ENCODE data around the gene RHEBL1. TPM values are rescaled to one million over a fixed set of nuclear protein-coding genes. Genes with fewer than 3 reads are reported as not detected.
A peak's percentile ranks its signal among the peaks of the same experiment; 100 is the strongest.

RHEBL1 gene
- total RNA-seq, 1 donor from 2014 or later: 1.1 TPM

DNA sequence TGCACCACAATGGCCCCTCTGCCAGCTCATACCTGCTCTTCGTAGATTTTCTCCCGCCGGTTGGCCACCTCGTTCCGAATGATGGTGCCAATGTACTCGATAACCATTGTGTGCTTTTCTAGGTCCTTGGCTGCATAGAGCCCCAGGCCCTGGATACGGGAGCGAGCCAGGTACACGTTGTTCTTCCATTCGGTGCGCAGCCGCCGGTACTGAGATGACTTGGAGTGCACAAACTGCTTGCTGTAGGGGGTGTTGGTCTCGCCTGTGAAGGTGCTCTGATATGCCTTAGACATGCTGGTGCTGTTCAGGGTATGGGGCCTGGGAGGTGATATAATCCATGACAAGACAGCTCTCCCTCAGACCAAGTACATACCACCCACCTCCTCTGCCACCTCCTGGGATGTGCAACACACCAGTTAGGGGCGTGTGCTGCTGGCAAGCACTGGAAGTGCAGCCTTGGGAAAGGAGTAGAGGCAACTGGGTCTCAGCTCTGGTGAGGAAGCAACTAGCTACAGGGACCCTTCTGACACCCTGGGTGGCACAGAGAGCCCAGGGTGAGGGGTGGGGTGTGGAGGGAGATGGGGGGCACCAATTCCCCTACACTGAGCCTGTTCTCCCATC lies 47.1 kb downstream of the RHEBL1 start:
- intact Hi-C loops (cut with DNase I): no loop called here
- no peak for TF ChIP-seq CTCF (IDR thresholded peaks at IDR 0.05)
- H3K27ac ChIP-seq: no peak overlapping the region
- no peaks in the 10 kb centered on the region for H3K9me3 ChIP-seq
- H3K36me3 ChIP-seq: peaks cover 67% of the 10 kb centered on the region
- no peak overlapping the region for H3K4me3 ChIP-seq
- no peak for ATAC-seq
- H3K4me1 ChIP-seq: peaks cover 9% of the 10 kb centered on the region
- no peaks in the 10 kb centered on the region for H3K27me3 ChIP-seq
- DNase-seq: no peak

DNA sequence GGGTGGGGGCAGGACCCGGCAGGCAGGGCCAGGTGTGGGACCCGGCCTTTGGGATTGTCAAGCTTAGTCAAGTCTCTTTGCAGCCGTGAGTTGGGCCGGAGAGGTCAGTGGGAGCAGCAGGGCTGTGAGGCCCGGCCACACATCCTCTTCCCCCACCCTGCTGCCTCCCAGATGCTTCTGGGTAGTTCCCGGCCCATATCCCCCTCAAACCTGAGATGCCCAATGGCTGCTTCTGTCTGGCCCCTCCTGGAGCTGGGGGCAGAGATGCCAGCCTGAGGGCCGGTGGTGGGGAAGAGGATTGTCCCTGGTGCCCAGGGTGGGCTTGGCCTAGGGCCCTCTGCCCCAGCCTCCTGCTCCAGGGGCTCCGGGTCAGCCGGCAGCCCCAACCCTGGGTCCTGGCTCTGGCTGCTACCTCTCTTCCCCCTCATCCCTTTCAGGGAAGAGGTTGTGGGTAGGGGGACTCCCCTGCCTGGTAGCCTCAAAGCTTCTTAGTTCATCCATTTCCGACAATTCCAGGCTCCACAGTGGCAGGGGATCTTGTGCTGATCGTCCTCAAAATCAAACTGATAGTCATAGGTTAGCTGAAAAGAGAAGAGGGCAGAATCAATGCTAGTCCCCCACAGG lies 48.4 kb downstream of the RHEBL1 start:
- DNase-seq (no peak), ATAC-seq (no peak)
- intact Hi-C loops (cut with DNase I): no loop called here
- no peaks in the 10 kb centered on the region for H3K9me3 ChIP-seq
- H3K36me3 ChIP-seq: peaks cover 55% of the 10 kb centered on the region
- TF ChIP-seq CTCF (IDR thresholded peaks at IDR 0.05): no peak
- H3K27me3 ChIP-seq: no peaks in the 10 kb centered on the region
- no peak overlapping the region for H3K27ac ChIP-seq
- no peak overlapping the region for H3K4me3 ChIP-seq
- H3K4me1 ChIP-seq: peaks cover 13% of the 10 kb centered on the region

DNA sequence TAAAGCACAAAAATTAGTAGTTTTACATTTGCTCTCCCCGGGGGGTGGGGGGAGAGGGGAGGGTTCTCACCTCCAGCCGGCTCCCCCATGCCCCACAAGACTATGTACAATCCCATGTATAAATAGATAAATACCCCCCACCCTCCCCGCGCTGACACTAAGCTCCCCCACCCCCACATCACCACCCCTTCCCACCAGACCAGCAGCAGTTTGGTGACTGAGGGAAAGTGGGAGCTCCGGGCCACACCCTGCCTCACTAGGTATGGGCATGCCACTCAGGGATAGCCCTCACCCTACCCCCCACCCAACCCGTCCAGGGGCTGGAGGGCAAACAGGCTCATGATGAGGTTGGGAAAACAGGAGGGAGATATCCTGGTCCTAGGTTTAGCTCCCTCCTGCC lies 49.3 kb downstream of the RHEBL1 start:
- no peak overlapping the region for H3K27ac ChIP-seq
- H3K4me1 ChIP-seq: peaks cover 13% of the 10 kb centered on the region
- no peaks in the 10 kb centered on the region for H3K9me3 ChIP-seq
- H3K4me3 ChIP-seq: no peak overlapping the region
- H3K27me3 ChIP-seq: no peaks in the 10 kb centered on the region
- no peak for TF ChIP-seq CTCF (IDR thresholded peaks at IDR 0.05)
- DNase-seq (no peak), ATAC-seq (no peak)
- intact Hi-C loops (cut with DNase I): no loop called here
- peaks cover 45% of the 10 kb centered on the region for H3K36me3 ChIP-seq

DNA sequence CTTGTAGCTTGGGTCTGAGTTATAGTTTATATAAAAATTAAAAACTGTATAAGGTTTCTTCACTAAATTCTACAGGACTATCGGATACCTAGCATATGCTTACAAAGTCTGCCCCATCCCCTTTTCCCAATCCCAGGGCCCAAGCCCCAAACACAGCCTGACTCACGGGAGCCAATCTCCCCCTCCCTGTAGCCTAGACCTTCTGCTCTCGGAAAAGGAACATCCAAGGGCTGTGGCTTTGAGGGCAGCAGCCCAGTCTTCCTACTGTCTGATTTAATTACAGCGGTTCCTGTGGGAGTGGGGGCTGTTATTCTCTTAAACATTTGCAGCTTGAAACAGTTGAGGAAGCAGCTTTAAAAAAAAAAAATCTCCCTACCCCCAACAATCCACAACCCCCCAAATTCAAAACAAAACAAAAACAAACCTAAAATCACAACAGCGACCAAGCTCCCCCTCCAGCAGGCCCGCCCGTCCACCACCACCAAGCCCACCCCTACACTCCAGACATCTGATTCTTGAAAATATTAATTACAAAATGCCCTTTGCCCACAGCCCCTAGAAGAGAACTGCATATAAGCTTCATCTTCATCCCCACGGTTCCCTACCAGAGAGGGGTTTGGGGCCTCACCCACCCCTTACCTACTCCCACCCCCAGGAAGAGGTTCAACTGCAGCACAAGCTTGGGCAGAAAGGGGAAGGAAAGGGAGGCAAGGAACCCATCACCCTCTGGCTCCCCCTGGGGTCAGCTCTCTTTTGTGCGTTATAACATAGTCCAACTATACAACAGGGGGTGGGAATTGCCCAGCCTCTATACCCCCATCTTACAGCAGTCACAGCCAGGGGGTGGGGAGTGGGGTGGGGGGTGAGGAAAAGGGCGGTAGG lies 50.1 kb downstream of the RHEBL1 start:
- no peaks in the 10 kb centered on the region for H3K9me3 ChIP-seq
- peaks cover 13% of the 10 kb centered on the region for H3K4me1 ChIP-seq
- no peaks in the 10 kb centered on the region for H3K27me3 ChIP-seq
- ATAC-seq (peak; percentile 2), DNase-seq (no peak)
- H3K36me3 ChIP-seq: peaks cover 38% of the 10 kb centered on the region
- H3K27ac ChIP-seq: peak overlapping the region; percentile 97
- peak overlapping the region; percentile 94 for H3K4me3 ChIP-seq
- intact Hi-C loops (cut with DNase I): no loop called here
- TF ChIP-seq CTCF (IDR thresholded peaks at IDR 0.05): peak; percentile 12

DNA sequence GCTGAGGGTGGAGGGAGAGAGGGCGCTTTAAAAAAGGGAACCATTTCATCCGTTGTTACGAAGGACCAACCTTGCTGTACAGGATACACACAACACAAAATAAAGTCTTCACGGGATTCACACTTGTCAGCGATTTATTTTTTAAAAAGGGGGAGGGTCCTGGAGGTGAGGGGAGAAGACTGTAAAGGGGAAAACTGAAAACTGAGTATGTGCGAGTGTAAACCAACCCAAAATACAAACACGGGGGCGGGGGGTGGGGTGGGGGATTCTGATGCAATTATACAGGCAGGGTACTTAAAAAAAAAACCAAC lies 50.7 kb downstream of the RHEBL1 start:
- TF ChIP-seq CTCF (IDR thresholded peaks at IDR 0.05): no peak
- DNase-seq: no peak
- ATAC-seq: peak; percentile 8
- peak overlapping the region; percentile 97 for H3K27ac ChIP-seq
- no peaks in the 10 kb centered on the region for H3K9me3 ChIP-seq
- peaks cover 13% of the 10 kb centered on the region for H3K4me1 ChIP-seq
- H3K27me3 ChIP-seq: no peaks in the 10 kb centered on the region
- intact Hi-C loops (cut with DNase I): no loop called here
- H3K4me3 ChIP-seq: peak overlapping the region; percentile 94
- H3K36me3 ChIP-seq: peaks cover 32% of the 10 kb centered on the region
